ENCODE results near the gene TMEM151A.
A peak's percentile ranks its signal among the peaks of the same experiment; 100 is the strongest.
"Not testable (repeated sequence)": the region's sequence is repeated elsewhere in the genome, so short reads cannot be mapped to it uniquely, and the experiment has no call there.

TMEM151A gene

DNA sequence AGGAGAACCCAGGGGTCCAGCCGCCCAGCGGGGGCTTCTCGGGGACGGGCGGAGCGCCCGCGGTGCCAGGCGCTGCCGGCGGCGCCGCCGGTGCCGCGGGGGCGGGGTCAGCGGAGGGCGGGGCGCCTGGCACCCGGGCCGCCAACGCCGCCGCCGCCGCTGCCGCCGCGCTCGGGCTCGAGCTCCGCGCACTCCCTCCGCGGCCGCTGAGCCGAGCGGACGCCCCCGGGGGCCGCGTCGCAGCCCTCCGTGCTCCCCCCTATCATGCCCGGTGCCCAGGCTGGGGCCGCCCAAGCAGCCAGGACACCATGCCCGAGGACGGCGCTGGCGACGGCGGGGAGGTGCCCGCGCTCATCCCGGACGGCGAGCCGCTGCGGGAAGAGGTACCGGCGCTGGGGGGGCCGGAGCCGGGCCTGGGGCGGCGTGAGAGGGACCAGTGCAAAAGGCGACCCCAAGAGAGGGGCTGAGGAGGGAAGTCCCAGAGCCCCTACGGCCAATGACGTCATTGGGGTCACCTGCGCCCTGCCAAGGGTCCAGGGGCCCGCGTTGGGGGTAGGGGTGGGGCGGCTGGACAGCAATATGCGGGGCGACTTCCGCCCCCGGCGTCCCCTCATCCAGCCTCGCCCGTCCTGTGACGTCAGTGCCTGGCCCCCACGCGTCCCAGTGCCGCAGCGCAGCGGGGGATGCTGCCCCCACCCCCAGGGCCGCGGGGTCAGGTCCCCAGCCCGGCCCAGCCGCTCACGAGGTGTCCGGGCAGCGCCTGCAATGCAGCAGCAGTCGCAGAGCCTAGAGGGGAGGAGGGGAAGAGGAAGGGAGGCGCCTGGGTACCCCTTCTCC, at the start of gene TMEM151A:
Gene TMEM151A, plus strand, starts transcription at position 189 of the 837 bp plus-strand sequence. Its CDS starts 120 bp downstream, at position 309.
- peak; percentile 23 for DNase-seq (ENCODE audit: low spot score)

DNA sequence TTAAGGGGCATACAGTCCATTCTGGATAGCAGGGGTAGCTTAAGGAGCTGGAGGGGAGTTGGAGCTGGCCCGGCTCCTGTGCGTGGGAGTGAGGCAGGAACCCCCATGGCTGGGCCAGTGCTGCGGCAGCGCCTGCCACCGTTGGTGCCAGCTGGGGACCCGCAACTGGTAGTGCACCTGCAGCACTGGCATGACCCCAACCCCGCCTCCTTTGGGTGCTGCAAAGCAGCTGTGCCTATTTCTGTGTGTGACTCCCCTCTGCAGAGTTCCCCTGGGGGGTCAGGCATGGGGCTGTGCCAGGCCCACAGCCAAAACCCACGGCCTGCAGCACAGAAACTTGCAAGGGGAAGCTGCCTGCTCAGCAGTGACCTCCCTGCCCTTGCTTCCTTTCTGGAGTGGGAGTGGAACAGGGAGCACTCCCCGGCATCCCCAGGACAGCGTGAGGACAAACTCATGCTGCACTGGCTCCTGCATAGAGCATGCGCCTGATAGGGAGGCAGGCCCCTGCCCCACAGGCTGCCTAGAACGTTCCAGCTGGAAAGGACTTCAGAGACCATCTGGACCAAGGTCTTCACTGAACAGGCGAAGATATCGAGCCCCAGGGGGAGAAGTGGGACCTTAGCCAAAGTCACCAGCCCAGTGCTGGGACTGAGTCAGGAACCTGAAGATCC, 49.5 kb upstream of the TMEM151A start:
- DNase-seq (ENCODE audit: low spot score), result no peak

DNA sequence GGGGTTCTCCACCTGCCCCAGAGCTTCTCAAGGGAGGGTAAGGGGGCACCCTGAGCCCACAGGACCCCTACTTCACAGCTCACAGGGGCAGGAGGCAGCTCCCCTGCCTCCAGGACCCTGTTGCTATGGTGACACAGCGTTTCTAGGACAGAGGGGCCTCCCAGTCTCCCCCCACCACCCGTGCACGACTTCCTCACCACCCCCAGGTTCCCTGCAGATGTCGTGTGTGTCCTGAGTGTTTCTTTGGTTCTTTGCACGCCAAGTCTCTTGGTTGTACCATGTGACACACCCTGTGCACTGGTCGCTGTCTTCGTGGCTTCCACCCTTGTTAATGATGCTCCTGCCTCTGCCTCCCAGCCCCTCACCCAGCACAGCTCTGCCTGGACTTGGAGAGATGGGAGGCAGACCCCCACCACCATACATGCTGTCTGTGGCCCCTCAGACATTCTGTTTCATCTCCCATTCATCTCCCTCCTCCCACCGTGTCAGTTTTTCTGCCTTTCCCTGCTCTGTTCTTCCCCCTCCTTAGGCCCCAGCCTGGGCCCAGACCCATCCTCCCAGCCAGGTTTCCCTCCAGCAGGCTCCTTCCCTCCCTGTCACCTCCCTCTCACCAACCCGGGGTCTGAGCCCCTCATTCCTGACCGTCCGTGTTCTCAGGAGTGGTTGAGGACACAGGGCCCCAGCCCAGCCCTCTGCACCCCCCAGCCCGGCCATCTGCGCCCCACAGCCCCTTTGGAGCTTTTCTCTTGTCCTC, 47.7 kb upstream of the TMEM151A start:
- DNase-seq (ENCODE audit: low spot score), result no peak

- no peak for DNase-seq (ENCODE audit: low spot score)
These were observed 44.4 kb upstream of the TMEM151A start for GRCh38 chr11:66247295-66247694.

DNA sequence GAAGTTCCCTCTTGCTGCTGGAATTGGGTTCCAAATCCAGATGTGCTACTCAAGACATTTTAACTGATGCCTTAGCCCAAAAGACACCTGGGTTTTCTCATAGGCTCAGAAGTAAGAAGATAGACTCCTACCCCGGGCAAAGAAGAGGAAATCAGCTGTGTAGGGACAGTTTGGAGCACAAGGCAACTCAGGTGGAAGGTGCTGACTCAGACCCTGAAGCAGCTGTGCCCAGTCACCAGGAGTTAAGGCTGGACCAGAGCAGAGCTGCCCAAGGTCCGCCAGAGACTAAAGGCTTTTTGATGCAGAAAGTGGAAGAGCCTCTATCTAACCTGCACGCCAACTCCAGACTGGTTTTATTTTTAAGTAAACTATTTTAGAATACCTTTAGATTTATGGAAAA, 43.9 kb upstream of the TMEM151A start:
- no peak for DNase-seq (ENCODE audit: low spot score)

- DNase-seq (ENCODE audit: low spot score), result no peak
These were observed 42.8 kb upstream of the TMEM151A start for GRCh38 chr11:66248903-66249302.

DNA sequence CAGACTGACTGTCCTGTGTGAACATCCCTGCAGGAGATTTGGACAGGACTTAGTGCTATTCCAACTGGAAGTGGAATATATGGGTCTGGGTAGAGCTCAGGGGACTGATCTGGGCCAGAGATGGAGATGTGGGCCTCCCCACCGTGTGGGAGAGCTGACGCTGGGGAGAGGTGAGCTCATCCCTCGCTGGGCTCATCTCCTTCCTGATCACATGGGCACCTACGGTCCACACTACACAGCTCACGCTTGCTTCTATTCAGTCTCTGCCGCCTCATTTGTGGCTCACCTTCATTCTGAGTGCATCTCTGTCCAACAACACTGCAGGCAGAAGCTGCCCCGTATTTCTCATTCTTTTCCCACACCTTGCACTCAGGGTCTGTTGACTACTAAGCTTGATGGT, 39.9 kb upstream of the TMEM151A start:
- no peak for DNase-seq (ENCODE audit: low spot score)

GRCh38 chr11:66253081-66253480, 38.6 kb upstream of the TMEM151A start:
- DNase-seq (ENCODE audit: low spot score), result not testable (repeated sequence)

GRCh38 chr11:66258473-66258893, 33.2 kb upstream of the TMEM151A start:
- no peak for DNase-seq (ENCODE audit: low spot score)

DNA sequence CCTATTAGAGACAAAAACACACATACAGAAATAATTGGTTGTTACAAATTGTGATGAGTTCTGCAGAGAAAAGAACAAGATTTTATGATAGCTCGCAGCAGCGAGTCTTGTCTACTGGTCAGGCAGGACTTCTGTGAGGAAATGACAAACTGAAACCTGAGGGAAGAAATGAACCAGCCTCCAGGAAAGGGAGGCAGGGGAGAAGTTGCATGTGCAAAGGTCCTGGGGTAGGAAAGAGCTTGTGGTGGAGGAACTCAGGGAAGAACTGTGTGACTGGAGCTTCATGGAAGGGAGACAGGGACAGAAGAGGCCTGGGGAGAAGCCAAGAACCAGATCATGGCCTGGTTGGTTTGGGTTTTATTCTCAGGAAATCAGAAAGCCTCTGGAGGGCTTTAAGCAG, 32.5 kb upstream of the TMEM151A start:
- DNase-seq (ENCODE audit: low spot score), result no peak

GRCh38 chr11:66259956-66260355, 31.7 kb upstream of the TMEM151A start:
- DNase-seq (ENCODE audit: low spot score), result no peak

DNA sequence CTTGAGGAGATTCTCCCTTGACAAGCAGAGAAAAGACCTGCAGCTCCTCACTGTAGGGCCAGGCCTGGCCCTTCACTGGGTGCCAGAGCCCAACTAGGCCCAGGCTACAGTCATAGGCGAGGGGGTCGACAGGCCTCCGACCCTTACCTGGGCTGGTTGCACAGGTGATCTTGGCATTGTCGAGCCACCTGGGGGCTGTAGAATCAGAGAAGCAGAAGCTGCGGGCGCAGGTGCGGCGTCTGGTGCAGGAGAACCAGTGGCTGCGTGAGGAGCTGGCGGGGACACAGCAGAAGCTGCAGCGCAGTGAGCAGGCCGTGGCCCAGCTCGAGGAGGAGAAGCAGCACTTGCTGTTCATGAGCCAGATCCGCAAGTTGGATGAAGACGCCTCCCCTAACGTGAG, 30.1 kb upstream of the TMEM151A start:
- DNase-seq (ENCODE audit: low spot score), result no peak

GRCh38 chr11:66262191-66262590, 29.5 kb upstream of the TMEM151A start:
- no peak for DNase-seq (ENCODE audit: low spot score)

- DNase-seq (ENCODE audit: low spot score), result no peak
These were observed 29.0 kb upstream of the TMEM151A start for GRCh38 chr11:66262696-66263095.

DNA sequence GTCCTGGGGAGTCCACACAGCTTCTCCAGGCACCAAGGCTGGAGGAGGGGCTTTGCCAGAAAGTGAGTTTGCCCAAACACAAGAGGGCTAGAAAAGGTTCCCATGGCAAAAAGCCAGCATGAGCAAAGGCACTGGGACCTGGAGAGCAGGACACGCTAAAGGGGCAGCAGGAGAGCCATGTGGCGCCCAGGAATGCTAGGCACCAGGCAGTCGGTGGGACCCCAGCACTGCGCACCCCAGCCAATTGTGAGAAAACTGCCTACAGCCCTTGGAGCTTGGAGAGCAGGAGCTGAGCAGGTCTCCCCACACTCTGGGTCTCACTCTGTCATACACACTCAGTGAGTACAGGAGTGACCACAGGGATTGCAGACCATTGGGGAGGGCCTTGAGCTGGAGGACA, 28.5 kb upstream of the TMEM151A start:
- no peak for DNase-seq (ENCODE audit: low spot score)

DNA sequence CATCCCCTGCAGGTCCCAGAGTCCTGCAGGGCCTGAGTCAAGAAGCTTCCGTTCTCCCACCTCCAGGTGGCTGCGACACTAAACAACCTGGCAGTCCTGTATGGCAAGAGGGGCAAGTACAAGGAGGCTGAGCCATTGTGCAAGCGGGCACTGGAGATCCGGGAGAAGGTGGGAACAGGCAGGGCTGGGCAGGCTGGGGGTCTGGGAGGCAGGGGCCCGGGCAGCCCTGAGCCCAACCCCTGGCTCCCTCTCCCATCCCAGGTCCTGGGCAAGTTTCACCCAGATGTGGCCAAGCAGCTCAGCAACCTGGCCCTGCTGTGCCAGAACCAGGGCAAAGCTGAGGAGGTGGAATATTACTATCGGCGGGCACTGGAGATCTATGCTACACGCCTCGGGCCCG, 27.9 kb upstream of the TMEM151A start:
- DNase-seq (ENCODE audit: low spot score), result no peak

- no peak for DNase-seq (ENCODE audit: low spot score)
These were observed 27.3 kb upstream of the TMEM151A start for GRCh38 chr11:66264383-66264782.

- DNase-seq (ENCODE audit: low spot score), result no peak
These were observed 26.8 kb upstream of the TMEM151A start for GRCh38 chr11:66264914-66265313.

DNA sequence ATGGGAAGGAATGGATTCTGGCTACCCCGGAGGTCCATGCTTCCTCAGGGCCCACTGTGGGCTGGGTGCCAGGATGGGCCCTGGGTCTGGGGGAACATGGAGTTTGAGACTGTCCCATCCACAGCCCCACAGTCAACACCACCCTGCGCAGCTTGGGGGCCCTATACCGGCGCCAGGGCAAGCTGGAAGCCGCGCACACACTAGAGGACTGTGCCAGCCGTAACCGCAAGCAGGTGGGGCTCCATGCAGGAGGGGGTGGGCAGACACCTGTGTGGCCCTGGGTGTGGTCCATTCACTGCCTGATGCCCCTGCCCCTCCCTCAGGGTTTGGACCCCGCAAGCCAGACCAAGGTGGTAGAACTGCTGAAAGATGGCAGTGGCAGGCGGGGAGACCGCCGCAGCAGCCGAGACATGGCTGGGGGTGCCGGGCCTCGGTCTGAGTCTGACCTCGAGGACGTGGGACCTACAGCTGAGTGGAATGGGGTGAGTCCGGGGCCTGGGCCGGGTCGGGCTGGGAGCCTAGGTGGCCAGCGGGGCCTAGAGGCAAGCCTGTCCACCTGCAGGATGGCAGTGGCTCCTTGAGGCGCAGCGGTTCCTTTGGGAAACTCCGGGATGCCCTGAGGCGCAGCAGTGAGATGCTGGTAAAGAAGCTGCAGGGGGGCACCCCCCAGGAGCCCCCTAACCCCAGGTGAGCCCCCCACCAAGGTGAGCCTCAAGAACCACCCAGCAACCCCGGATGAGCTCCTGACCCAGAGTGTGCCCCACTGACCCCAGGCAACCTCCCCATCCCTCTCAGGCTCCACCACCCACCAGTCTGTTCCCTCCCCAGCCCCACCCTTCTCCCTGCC, 25.9 kb upstream of the TMEM151A start:
- no peak for DNase-seq (ENCODE audit: low spot score)

GRCh38 chr11:66266378-66267038, 25.2 kb upstream of the TMEM151A start:
- DNase-seq (ENCODE audit: low spot score), result no peak

- DNase-seq (ENCODE audit: low spot score), result no peak
These were observed 24.7 kb upstream of the TMEM151A start for GRCh38 chr11:66267039-66267378.
